GM12878 (cell line): ENCODE measurements around the gene AMY1C. TPM values are rescaled to one million over a fixed set of nuclear protein-coding genes. Genes with fewer than 3 reads are reported as not detected.

Experiments
- CUX1 ChIP-seq: IDR thresholded peaks from 2 replicates; pipeline ENCODE4 v1.6.1; 2012; ENCODE audit warnings: improper control_type of control experiment, low read depth, low read length; ENCODE audit not compliant: insufficient replicate concordance
- HDGF ChIP-seq: fragments of 450-650 bp; IDR thresholded peaks from 2 replicates; pipeline ENCODE4 v1.6.1; 2016; ENCODE audit warnings: antibody characterized with exemption
- polyA plus RNA-seq, 11 experiments: library from polyadenylated mRNA; depleted of rRNA in 4 of 11; unstranded in 6 of 11; stranded (reverse) in 5 of 11; fragments of >200 nt; fragmentation: Nextera tagmentation in 4 of 11; fragmentation: Illumina TruSeq in 1 of 11; extraction: Ambion mirVana in 4 of 11; extraction: Trizol in 1 of 11; gene quantifications; 1 replicate in 1 of 11; 2 replicates in 10 of 11; pipeline versions ENCODE4 v1.2.1 to v1.2.3, GENCODE V29; 2011 to 2016; ENCODE audit warnings: inconsistent platforms in 2 of 11, missing spikeins in 2 of 11, low read depth in 1 of 11
- total RNA-seq, 4 experiments: library from RNA; depleted of rRNA in 3 of 4; stranded (reverse); fragments of >200 nt in 3 of 4; fragmentation: Illumina TruSeq in 1 of 4; extraction: Trizol in 1 of 4; gene quantifications; 2 replicates each; pipeline versions ENCODE4 v1.2.1 to v1.2.3, GENCODE V29; 2013 to 2021

Gene AMY1C
- total and polyA plus RNA-seq, 10 of the 15 experiments (the other 5 are each of a cell fraction or from before 2014, with no cell fraction given) = 0.06 to 0.13 (median 0.07) TPM; not detected in 7

DNA sequence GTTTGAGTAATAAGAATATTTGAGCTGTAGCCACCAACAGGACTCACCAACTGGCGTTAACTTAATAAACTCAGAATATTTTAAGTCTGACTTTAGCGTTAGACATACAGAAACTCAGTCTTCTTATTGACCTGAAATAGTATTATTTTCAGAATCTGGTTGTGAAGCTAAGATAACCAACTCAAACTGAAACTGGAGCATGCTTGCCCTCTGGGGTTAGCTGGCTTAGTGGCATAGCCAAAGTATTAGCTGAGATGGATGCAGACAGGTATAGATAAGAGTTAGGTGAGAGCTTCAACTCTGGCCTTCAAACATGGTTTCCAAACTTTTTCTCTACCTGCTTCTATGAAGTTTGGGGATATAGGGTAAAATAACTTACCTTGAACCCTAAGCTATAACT lies 40.5 kb downstream of the AMY1C start (continued):
- TF ChIP-seq CUX1 = no peak
- no peak for TF ChIP-seq HDGF

Other genes starting within 250 kb of the AMY1C start
- gene RNPC3, start 224.2 kb upstream of the AMY1C start, total RNA-seq (2014; rRNA removed) = 11.4 and 19.2 TPM in 2 replicates
- gene RNPC3, start 224.2 kb upstream of the AMY1C start, total RNA-seq (2014; rRNA removed; fragmentation: Illumina TruSeq; extraction: Trizol) = 27.5 and 27.6 TPM in 2 replicates
- 18.9 TPM in 2 replicates for gene RNPC3, start 224.2 kb upstream of the AMY1C start, total RNA-seq (2021)
- gene RNPC3, start 224.2 kb upstream of the AMY1C start, polyA plus RNA-seq (2011; rRNA removed) = 53.7 and 60.7 TPM in 2 replicates
- gene RNPC3, start 224.2 kb upstream of the AMY1C start, polyA plus RNA-seq (2014; fragmentation: Illumina TruSeq; extraction: Trizol) = 36.5 and 54.5 TPM in 2 replicates
- 10 to 100 TPM; 19.1 to 21.8 TPM for gene RNPC3, start 224.2 kb upstream of the AMY1C start, polyA plus RNA-seq (2014; fragmentation: Nextera tagmentation; extraction: Ambion mirVana)
- gene RNPC3, start 224.2 kb upstream of the AMY1C start, polyA plus RNA-seq (2014; rRNA removed) = 32.1 and 32.5 TPM in 2 replicates
- 10 to 100 TPM; 21.5 to 23.6 TPM for gene RNPC3, start 224.2 kb upstream of the AMY1C start, polyA plus RNA-seq (2016; fragmentation: Nextera tagmentation; extraction: Ambion mirVana)
- gene AMY2B, start 178.3 kb upstream of the AMY1C start, total RNA-seq (2014; rRNA removed) = 5.2 and 5.6 TPM in 2 replicates
- 6.5 and 7.5 TPM in 2 replicates for gene AMY2B, start 178.3 kb upstream of the AMY1C start, total RNA-seq (2014; rRNA removed; fragmentation: Illumina TruSeq; extraction: Trizol)
- gene AMY2B, start 178.3 kb upstream of the AMY1C start, total RNA-seq (2021) = 3.7 and 4.3 TPM in 2 replicates
- gene AMY2B, start 178.3 kb upstream of the AMY1C start, polyA plus RNA-seq (2011; rRNA removed) = 9.9 and 14.5 TPM in 2 replicates
- gene AMY2B, start 178.3 kb upstream of the AMY1C start, polyA plus RNA-seq (2014; fragmentation: Illumina TruSeq; extraction: Trizol) = 5.3 TPM in 2 replicates
- 1 to 10 TPM; 2.1 to 3.8 TPM for gene AMY2B, start 178.3 kb upstream of the AMY1C start, polyA plus RNA-seq (2014; fragmentation: Nextera tagmentation; extraction: Ambion mirVana)
- gene AMY2B, start 178.3 kb upstream of the AMY1C start, polyA plus RNA-seq (2014; rRNA removed) = 6.2 and 8.9 TPM in 2 replicates
- 1 to 10 TPM; 2.9 to 3.1 TPM for gene AMY2B, start 178.3 kb upstream of the AMY1C start, polyA plus RNA-seq (2016; fragmentation: Nextera tagmentation; extraction: Ambion mirVana)
- not detected in 2 replicates for gene AMY2A, start 132.5 kb upstream of the AMY1C start, total RNA-seq (2014; rRNA removed)
- not detected in 2 replicates for gene AMY2A, start 132.5 kb upstream of the AMY1C start, total RNA-seq (2014; rRNA removed; fragmentation: Illumina TruSeq; extraction: Trizol)
- gene AMY2A, start 132.5 kb upstream of the AMY1C start, total RNA-seq (2021) = 0.35 TPM in 1 of 2 replicates, not detected in the other
- not detected in 2 replicates for gene AMY2A, start 132.5 kb upstream of the AMY1C start, polyA plus RNA-seq (2011; rRNA removed)
- gene AMY2A, start 132.5 kb upstream of the AMY1C start, polyA plus RNA-seq (2014; fragmentation: Illumina TruSeq; extraction: Trizol) = not detected in 2 replicates
- gene AMY2A, start 132.5 kb upstream of the AMY1C start, polyA plus RNA-seq (2014; fragmentation: Nextera tagmentation; extraction: Ambion mirVana) = not detected
- gene AMY2A, start 132.5 kb upstream of the AMY1C start, polyA plus RNA-seq (2014; rRNA removed) = not detected in 2 replicates
- gene AMY2A, start 132.5 kb upstream of the AMY1C start, polyA plus RNA-seq (2016; fragmentation: Nextera tagmentation; extraction: Ambion mirVana) = not detected
- gene AMY1A, start 94.1 kb upstream of the AMY1C start, total RNA-seq (2014; rRNA removed) = not detected in 2 replicates
- not detected in 2 replicates for gene AMY1A, start 94.1 kb upstream of the AMY1C start, total RNA-seq (2014; rRNA removed; fragmentation: Illumina TruSeq; extraction: Trizol)
- gene AMY1A, start 94.1 kb upstream of the AMY1C start, total RNA-seq (2021) = not detected in 2 replicates
- not detected in 2 replicates for gene AMY1A, start 94.1 kb upstream of the AMY1C start, polyA plus RNA-seq (2011; rRNA removed)
- gene AMY1A, start 94.1 kb upstream of the AMY1C start, polyA plus RNA-seq (2014; fragmentation: Illumina TruSeq; extraction: Trizol) = not detected in 2 replicates
- under 1 TPM in 1 of 2 experiments, not detected in 1; 0.08 TPM for gene AMY1A, start 94.1 kb upstream of the AMY1C start, polyA plus RNA-seq (2014; fragmentation: Nextera tagmentation; extraction: Ambion mirVana)
- gene AMY1A, start 94.1 kb upstream of the AMY1C start, polyA plus RNA-seq (2014; rRNA removed) = not detected in 2 replicates
- not detected for gene AMY1A, start 94.1 kb upstream of the AMY1C start, polyA plus RNA-seq (2016; fragmentation: Nextera tagmentation; extraction: Ambion mirVana)
- not detected in 2 replicates for gene AMY1B, start 53.7 kb upstream of the AMY1C start, total RNA-seq (2014; rRNA removed)
- not detected in 2 replicates for gene AMY1B, start 53.7 kb upstream of the AMY1C start, total RNA-seq (2014; rRNA removed; fragmentation: Illumina TruSeq; extraction: Trizol)
- not detected in 2 replicates for gene AMY1B, start 53.7 kb upstream of the AMY1C start, total RNA-seq (2021)
- gene AMY1B, start 53.7 kb upstream of the AMY1C start, polyA plus RNA-seq (2011; rRNA removed) = not detected in 2 replicates
- 0.25 TPM in 1 of 2 replicates, not detected in the other for gene AMY1B, start 53.7 kb upstream of the AMY1C start, polyA plus RNA-seq (2014; fragmentation: Illumina TruSeq; extraction: Trizol)
- under 1 TPM in 1 of 2 experiments, not detected in 1; 0.08 TPM for gene AMY1B, start 53.7 kb upstream of the AMY1C start, polyA plus RNA-seq (2014; fragmentation: Nextera tagmentation; extraction: Ambion mirVana)
- gene AMY1B, start 53.7 kb upstream of the AMY1C start, polyA plus RNA-seq (2014; rRNA removed) = not detected in 2 replicates
- gene AMY1B, start 53.7 kb upstream of the AMY1C start, polyA plus RNA-seq (2016; fragmentation: Nextera tagmentation; extraction: Ambion mirVana) = not detected